ENCODE data around the gene SH2D6.
"Not testable (repeated sequence)": the region's sequence is repeated elsewhere in the genome, so short reads cannot be mapped to it uniquely, and the experiment has no call there.

Gene SH2D6

DNA sequence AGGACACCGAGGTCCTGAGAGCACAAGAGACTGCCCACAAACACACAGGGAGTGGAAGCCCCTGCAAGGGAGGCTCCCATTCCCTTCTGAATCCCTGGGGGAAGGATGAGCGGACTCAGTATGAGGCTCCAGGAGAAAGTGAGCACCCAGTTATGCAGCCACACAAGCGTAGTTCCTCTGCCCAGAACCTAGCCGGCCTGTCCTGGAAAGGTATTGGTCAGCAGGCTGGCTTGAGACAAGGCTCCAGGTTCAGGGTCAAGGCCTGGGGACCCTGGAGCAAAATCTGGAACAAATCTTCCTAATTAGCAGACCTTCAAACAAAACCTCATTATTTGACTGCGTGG is 7.1 kb upstream of the SH2D6 start:
- Histone ChIP-seq H3K27me3 (peaks cover 0 to 32% (median 27%) of the 10 kb centered on the region in 11 experiments; a peak in 18 of 22 replicates), H3K9ac (peak overlapping the region in 5 of 11 experiments; percentile 16 to 84 (median 79); a peak in 3 of 22 replicates), H3K9me3 (replicated peaks in 1 of 11) (no peaks in the 10 kb centered on the region), H3K36me3 (no peaks in the 10 kb centered on the region), H3K4me2 (peak overlapping the region; percentile 90 to 100 (median 98); a peak in 18 of 22 replicates), H3K4me1 (peaks cover 63 to 97% (median 84%) of the 10 kb centered on the region in 10 experiments), H3K4me3 (no peak overlapping the region), H4K20me1 (no peaks in the 10 kb centered on the region; a peak in 1 of 22 replicates), H3K27ac (peak overlapping the region in 7 of 11 experiments; percentile 17 to 95 (median 88); a peak in 9 of 22 replicates)
- TF ChIP-seq Cebpa-rat (IDR thresholded peaks at IDR 0.05): no peak

DNA sequence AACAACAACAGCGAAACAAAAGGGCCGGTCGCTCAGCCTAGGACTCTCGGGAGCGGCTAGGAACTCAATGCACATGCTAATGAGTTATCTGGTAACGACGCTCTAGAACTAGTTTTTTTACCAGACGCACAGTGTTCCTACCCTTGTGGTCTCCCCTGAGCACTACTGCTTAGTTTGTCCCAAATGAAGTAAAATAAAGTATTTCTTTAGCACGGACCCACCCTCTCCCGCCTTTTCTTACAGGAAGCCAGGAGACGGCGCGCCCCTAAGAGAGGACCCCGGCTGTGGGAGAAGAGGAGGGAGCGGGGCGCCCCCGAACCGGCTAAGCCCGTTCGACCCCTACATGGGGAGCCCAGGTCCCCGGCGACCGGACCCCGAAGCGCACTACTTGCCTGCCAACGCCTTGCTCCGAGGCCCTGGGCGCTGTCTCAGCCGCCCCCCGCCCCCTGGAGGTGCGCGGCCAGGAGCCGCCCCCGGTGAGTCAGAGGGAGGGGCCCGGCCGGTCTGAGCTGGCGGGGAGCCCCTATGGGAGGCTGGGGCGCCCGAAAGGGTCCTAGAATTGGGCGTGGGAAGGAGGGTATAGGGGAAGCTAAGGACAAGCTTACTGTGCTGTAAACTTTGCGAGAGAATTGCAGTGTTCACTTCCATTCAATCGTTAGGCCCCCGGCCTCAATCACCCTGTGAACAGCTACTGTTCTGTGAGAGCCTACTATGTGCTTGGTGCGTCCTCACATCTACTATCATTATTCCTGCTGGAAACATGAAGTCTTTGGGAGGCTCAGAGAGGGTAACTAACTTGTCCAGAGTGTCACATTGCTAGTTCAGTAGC is 4.7 kb upstream of the SH2D6 start:
- Histone ChIP-seq H3K4me3 (peak overlapping the region; percentile 44 to 67 (median 56)), H3K4me2 (peak overlapping the region; percentile 67 to 97 (median 81)), H3K9ac (peak overlapping the region; percentile 54 to 79 (median 71)), H3K36me3 (no peaks in the 10 kb centered on the region), H3K9me3 (replicated peaks in 1 of 11) (no peaks in the 10 kb centered on the region), H3K27ac (peak overlapping the region in 10 of 11 experiments; percentile 45 to 74 (median 59); a peak in 20 of 22 replicates), H3K4me1 (peaks cover 49 to 93% (median 75%) of the 10 kb centered on the region in 10 experiments), H4K20me1 (no peaks in the 10 kb centered on the region), H3K27me3 (peaks cover 0 to 32% (median 27%) of the 10 kb centered on the region in 11 experiments; a peak in 18 of 22 replicates)
- TF ChIP-seq Cebpa-rat (IDR thresholded peaks at IDR 0.05): no peak

DNA sequence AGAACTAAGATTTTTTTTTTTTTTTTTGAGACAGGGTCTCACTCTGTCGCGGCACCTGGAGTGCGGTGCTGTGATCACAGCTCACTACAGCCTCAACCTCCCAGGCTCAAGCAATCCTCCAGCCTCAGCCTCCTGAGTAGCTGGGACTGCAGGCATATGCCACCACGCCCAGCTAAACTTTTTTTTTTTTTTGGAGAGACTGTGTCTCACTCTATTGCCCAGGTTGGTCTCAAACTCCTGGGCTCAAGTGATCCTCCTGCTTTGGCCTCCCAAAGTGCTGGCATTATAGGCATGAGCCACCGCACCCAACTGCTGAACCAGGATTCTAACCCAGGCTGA is 4.1 kb upstream of the SH2D6 start:
- H3K27me3 ChIP-seq: peaks cover 0 to 32% (median 27%) of the 10 kb centered on the region in 11 experiments; a peak in 18 of 22 replicates
- H3K36me3 ChIP-seq; H4K20me1 ChIP-seq; H3K9me3 ChIP-seq (replicated peaks in 1 of 11): not testable (repeated sequence)
- peak overlapping the region; percentile 67 to 97 (median 81) for H3K4me2 ChIP-seq
- peak overlapping the region in 4 of 11 experiments; percentile 62 to 74 (median 64); a peak in 3 of 22 replicates for H3K27ac ChIP-seq
- H3K4me1 ChIP-seq: peaks cover 49 to 93% (median 75%) of the 10 kb centered on the region in 10 experiments
- peak overlapping the region in 2 of 10 experiments; percentile 59 to 67; a peak in 3 of 20 replicates for H3K4me3 ChIP-seq
- H3K9ac ChIP-seq: peak overlapping the region in 8 of 11 experiments; percentile 54 to 75 (median 72); a peak in 10 of 22 replicates

DNA sequence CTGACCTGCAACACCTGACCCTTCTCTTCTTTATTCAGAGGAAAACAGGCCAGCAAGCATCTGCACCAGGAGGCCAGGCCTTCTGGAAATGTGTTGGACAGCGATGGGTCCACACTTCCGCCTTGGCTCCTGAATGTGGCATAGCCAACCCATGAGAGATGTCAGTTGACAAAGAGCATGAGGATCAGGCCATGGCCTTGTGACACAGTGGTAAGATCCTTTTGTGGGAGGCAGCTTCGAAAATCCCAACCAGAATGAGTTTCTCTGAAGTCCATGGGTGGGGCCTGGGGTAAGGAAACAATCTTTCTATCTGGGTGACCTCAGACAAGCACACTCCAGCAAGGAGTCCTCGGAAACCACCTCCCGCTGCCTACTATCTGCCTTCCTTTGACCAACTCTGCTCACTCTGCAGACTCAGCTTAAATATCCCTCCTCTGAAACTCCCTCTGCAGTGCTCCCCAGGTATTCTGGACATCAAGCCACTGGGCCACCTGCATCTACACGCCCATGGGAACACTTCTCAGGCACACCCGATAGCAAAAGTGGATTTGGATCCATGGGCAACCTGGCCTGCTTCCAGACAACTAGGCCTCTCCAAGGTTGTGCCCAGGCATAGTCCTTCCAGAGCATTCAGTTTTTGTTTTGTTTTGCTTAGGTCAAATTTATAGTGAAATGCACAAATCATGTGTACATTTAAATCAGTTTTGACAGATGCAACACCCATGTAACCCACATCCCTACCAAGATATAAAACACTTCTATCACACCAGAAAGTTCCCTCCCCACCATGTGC is 3.6 kb upstream of the SH2D6 start:
- H3K27me3 ChIP-seq: peaks cover 0 to 32% (median 27%) of the 10 kb centered on the region in 11 experiments; a peak in 18 of 22 replicates
- no peaks in the 10 kb centered on the region for H4K20me1 ChIP-seq
- no peak overlapping the region for H3K4me3 ChIP-seq
- TF ChIP-seq Cebpa-rat (IDR thresholded peaks at IDR 0.05): no peak
- H3K9ac ChIP-seq: no peak overlapping the region
- H3K36me3 ChIP-seq: no peaks in the 10 kb centered on the region
- H3K4me2 ChIP-seq: peak overlapping the region in 9 of 11 experiments; percentile 67 to 97 (median 88); a peak in 15 of 22 replicates
- no peaks in the 10 kb centered on the region for H3K9me3 ChIP-seq (replicated peaks in 1 of 11)
- H3K4me1 ChIP-seq: peaks cover 49 to 93% (median 75%) of the 10 kb centered on the region in 10 experiments
- peak overlapping the region in 1 of 11 experiments; percentile 62; a peak in 1 of 22 replicates for H3K27ac ChIP-seq

DNA sequence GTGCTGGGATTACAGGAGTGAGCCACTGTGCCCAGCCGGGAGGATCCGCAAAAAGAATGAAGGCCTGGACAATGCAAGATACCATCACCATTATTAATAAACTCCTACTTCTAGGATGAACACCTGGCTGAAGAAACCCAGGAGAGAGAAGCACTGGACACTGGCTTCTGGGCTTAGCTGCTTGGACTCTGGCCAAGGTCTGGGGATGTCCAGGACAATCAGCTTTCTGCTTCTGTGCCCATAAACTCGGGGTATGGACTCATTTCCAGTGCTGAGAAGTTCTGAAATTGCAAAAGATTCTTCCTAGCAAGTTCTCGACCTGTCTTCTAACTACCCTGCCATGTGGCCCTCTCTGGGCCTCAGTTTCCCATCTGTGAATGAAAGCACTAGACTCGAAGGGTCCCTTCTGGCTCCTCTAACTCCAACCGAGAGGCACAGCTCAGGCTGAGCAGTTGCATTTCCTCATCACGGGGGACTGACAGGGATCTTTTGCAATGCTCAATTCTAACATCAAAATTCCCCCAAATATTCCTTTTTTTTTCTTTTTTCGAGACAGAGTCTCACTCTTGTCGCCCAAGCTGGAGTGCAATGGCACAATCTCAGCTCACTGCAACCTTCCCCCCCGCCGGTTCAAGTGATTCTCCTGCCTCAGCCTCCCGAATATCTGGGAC is 2.4 kb upstream of the SH2D6 start:
- H3K9ac ChIP-seq: peak overlapping the region in 1 of 11 experiments; percentile 0; a peak in 1 of 22 replicates
- no peak overlapping the region for H3K4me3 ChIP-seq
- H3K36me3 ChIP-seq: no peaks in the 10 kb centered on the region
- no peaks in the 10 kb centered on the region for H3K9me3 ChIP-seq (replicated peaks in 1 of 11)
- H3K27ac ChIP-seq: peak overlapping the region in 1 of 11 experiments; percentile 11; a peak in 1 of 22 replicates
- peak overlapping the region in 4 of 11 experiments; percentile 0 to 97 (median 94); a peak in 8 of 22 replicates for H3K4me2 ChIP-seq
- peaks cover 0 to 32% (median 27%) of the 10 kb centered on the region in 11 experiments; a peak in 18 of 22 replicates for H3K27me3 ChIP-seq
- no peak for TF ChIP-seq Cebpa-rat (IDR thresholded peaks at IDR 0.05)
- no peaks in the 10 kb centered on the region for H4K20me1 ChIP-seq
- peaks cover 49 to 95% (median 75%) of the 10 kb centered on the region in 10 experiments for H3K4me1 ChIP-seq

DNA sequence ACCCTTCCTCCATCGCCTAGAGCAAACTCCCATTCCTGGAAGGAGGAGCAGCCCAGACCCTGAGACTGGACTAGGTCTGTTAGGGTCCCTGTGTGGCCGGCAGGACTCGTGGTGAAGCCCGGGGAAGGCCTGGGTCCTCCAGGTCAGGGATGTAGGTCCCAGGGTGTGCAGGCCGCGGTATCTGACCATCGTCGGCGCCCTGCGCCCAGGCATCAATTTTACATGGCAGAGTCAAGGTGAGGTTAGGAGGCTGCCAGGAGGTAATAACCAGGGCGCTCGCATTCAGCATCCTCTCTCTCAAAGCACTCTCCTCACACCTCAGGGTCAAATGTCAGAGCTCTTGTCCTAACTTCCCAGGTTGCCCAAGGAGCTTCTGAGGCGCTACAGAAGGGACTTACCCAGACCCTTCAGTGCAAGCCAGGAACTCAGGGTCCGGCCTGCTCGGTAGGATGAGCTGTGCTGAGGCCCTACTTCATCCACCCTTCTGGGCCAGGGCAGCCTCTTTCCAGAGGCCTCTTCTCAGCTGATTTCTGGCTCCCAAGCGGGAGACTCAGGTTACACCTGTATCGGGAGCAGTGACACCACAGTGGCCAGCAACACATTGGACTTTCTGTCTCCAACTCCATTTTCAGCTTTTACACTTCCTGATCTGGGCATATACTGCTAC is 628 bp downstream of the SH2D6 start:
- Histone ChIP-seq H3K9me3 (replicated peaks in 1 of 11) (no peaks in the 10 kb centered on the region), H3K9ac (peak overlapping the region; percentile 86 to 97 (median 93)), H3K4me3 (peak overlapping the region; percentile 58 to 74 (median 64)), H3K27ac (peak overlapping the region; percentile 92 to 98 (median 96)), H4K20me1 (no peaks in the 10 kb centered on the region), H3K27me3 (peaks cover 0 to 13% (median 10%) of the 10 kb centered on the region in 11 experiments; a peak in 15 of 22 replicates), H3K4me2 (peak overlapping the region; percentile 88 to 97 (median 95)), H3K4me1 (peaks cover 61 to 95% (median 78%) of the 10 kb centered on the region in 10 experiments), H3K36me3 (no peaks in the 10 kb centered on the region)
- no peak for TF ChIP-seq Cebpa-rat (IDR thresholded peaks at IDR 0.05)

DNA sequence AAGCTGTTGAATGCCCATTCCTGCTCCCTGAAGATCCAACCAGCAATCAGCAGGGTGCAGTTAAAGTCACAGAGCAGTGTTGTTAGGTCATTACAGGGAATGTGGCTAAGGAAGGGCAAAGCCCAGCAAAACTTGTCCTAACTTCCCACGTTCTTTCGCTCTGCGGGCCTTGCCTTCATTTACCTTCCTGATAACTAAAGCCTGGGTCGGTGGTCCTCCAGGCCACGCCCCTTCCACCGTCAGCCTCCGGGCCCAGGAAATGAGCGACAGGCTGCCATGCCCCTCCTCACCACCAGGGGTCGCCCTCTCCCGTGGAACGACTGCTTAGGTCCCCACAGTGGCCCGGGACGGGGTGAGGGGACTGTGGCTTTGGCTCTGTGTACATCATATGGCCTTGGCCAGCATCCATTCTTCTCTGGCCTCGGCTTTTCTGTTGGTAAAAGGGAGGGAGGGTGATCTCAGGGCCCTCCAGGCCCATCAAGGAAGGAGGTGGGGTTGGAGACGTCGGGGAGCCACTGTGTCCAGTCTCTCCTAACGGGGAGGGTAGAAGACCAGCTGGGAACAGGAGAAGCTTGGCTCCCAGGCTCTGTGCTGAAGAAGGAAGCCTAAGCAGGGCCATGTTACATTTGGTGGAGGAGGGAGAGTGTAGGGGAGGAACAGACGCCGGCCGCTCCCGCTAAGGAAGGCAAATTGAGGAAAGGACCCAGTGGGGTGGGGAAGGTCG is 2.2 kb downstream of the SH2D6 start:
- no peaks in the 10 kb centered on the region for H3K27me3 ChIP-seq
- H3K36me3 ChIP-seq: no peaks in the 10 kb centered on the region
- no peak for TF ChIP-seq Cebpa-rat (IDR thresholded peaks at IDR 0.05)
- no peaks in the 10 kb centered on the region for H3K9me3 ChIP-seq (replicated peaks in 1 of 11)
- peaks cover 66 to 81% (median 69%) of the 10 kb centered on the region in 10 experiments for H3K4me1 ChIP-seq
- peak overlapping the region; percentile 88 to 97 (median 95) for H3K4me2 ChIP-seq
- H3K27ac ChIP-seq: peak overlapping the region; percentile 92 to 98 (median 96)
- H3K4me3 ChIP-seq: peak overlapping the region in 1 of 10 experiments; percentile 18; a peak in 2 of 20 replicates
- H4K20me1 ChIP-seq: no peaks in the 10 kb centered on the region
- H3K9ac ChIP-seq: peak overlapping the region; percentile 40 to 95 (median 91); a peak in 21 of 22 replicates

Measured in BLaER1 treated with 17β-estradiol and CSF1 and Interleukin-3, amounts not matched to agents 10 nM and 100 nM (cell line).